HepG2 (cell line): Measurements from ENCODE around the gene ASF1B. TPM values are rescaled to one million over a fixed set of nuclear protein-coding genes. Genes with fewer than 3 reads are reported as not detected.
A peak's percentile ranks its signal among the peaks of the same experiment; 100 is the strongest.

Source experiments
- ASH2L ChIP-seq: fragments of 300-600, 200-600 bp; sonication (generic); IDR thresholded peaks from 2 replicates; pipeline ENCODE4 v1.7.0; 2017; ENCODE audit warnings: low read depth, mild to moderate bottlenecking, moderate library complexity, mixed read lengths, low read length; ENCODE audit not compliant: insufficient read length
- FLYWCH1 ChIP-seq: sonication (generic); formaldehyde crosslinking; IDR thresholded peaks from 2 replicates; pipeline ENCODE4 v1.8.1; 2023; ENCODE audit warnings: mild to moderate bottlenecking, missing genetic modification reagents
- HOXA3 ChIP-seq: sonication (generic); formaldehyde crosslinking; IDR thresholded peaks from 2 replicates; pipeline ENCODE4 v1.5.0; 2020; ENCODE audit warnings: missing genetic modification reagents
- MIER3 ChIP-seq: IDR thresholded peaks from 2 replicates; pipeline ENCODE4 v1.6.1; 2016; ENCODE audit warnings: missing compliant biosample characterization, borderline replicate concordance
- PCBP2 ChIP-seq: fragments of 200-400 bp; formaldehyde crosslinking; optimal IDR thresholded peaks from 2 replicates; pipeline ENCODE3; 2018; ENCODE audit warnings: low read length, low read depth; ENCODE audit not compliant: poor library complexity, severe bottlenecking
- SKI ChIP-seq: fragments of 450-650 bp; IDR thresholded peaks from one replicate; pipeline ENCODE4 v1.6.1; 2018; ENCODE audit warnings: mild to moderate bottlenecking; ENCODE audit not compliant: partially characterized antibody
- SNAPC2 ChIP-seq: sonication (generic); formaldehyde crosslinking; IDR thresholded peaks from 2 replicates; pipeline ENCODE4 v1.8.1; 2022; ENCODE audit warnings: mild to moderate bottlenecking, missing genetic modification reagents
- YEATS2 ChIP-seq: sonication (generic); formaldehyde crosslinking; IDR thresholded peaks from 2 replicates; pipeline ENCODE4 v1.4.0; 2020; ENCODE audit warnings: missing genetic modification reagents, borderline replicate concordance
- ZBTB34 ChIP-seq: sonication (generic); formaldehyde crosslinking; IDR thresholded peaks from 2 replicates; pipeline ENCODE4 v1.8.0; 2022; ENCODE audit warnings: mild to moderate bottlenecking, missing genetic modification reagents
- ZBTB38 ChIP-seq: sonication (generic); formaldehyde crosslinking; IDR thresholded peaks from 2 replicates; pipeline ENCODE4 v1.5.1; 2020; ENCODE audit warnings: mild to moderate bottlenecking, missing genetic modification reagents
- ZNF205 ChIP-seq: IDR thresholded peaks from 2 replicates; pipeline ENCODE4 v1.6.1; 2018; ENCODE audit warnings: missing biosample characterization, missing genetic modification reagents
- ZNF639 ChIP-seq: conservative IDR thresholded peaks from 2 replicates; pipeline ENCODE4 v1.6.1; 2018; ENCODE audit warnings: missing genetic modification reagents
- ZNF670 ChIP-seq: sonication (generic); formaldehyde crosslinking; IDR thresholded peaks from 2 replicates; pipeline ENCODE4 v1.8.0; 2022; ENCODE audit warnings: mild to moderate bottlenecking, missing genetic modification reagents, borderline replicate concordance
- polyA plus RNA-seq, 8 experiments: library from polyadenylated mRNA; depleted of rRNA in 3 of 8; stranded (reverse) in 7 of 8; unstranded in 1 of 8; fragments of >200 nt; fragmentation: Illumina TruSeq in 4 of 8; extraction: Trizol in 4 of 8; gene quantifications; 2 replicates each; pipeline versions ENCODE4 v1.2.1 to v1.2.3, GENCODE V29; 2011 to 2016; ENCODE audit warnings: low read depth in 4 of 8, missing spikeins in 1 of 8, mixed read lengths in 1 of 8; ENCODE audit not compliant: insufficient read depth in 1 of 8
- total RNA-seq, 5 experiments: library from RNA; depleted of rRNA; stranded (reverse); fragments of >200 nt; fragmentation: Illumina TruSeq; extraction: Trizol; gene quantifications; 2 replicates each; pipeline ENCODE4 v1.2.3, GENCODE V29; 2016; ENCODE audit warnings: low read depth in 1 of 5
- TF ChIP-seq, protein P1 (sequence below): sonication (generic); formaldehyde crosslinking; IDR thresholded peaks from 2 replicates; pipeline ENCODE4 v1.4.0; 2020; ENCODE audit warnings: missing genetic modification reagents
- TF ChIP-seq, protein P2 (sequence below): sonication (generic); formaldehyde crosslinking; IDR thresholded peaks from 2 replicates; pipeline ENCODE4 v1.4.0; 2020; ENCODE audit warnings: missing genetic modification reagents
- TF ChIP-seq, protein P3 (sequence below): IDR thresholded peaks from 2 replicates; pipeline ENCODE4 v1.6.1; 2016; ENCODE audit warnings: low read depth, control low read depth
- TF ChIP-seq, protein P4 (sequence below): sonication (generic); formaldehyde crosslinking; IDR thresholded peaks from 2 replicates; pipeline ENCODE4 v1.4.0; 2020; ENCODE audit warnings: missing genetic modification reagents

ASF1B gene
- total and polyA plus RNA-seq, 2 of the 13 experiments (the other 11 are each of a cell fraction or from before 2014, with no cell fraction given) = 18.2 to 24.8 TPM

- TF ChIP-seq MIER3 (no peak), ZNF670 (CRISPR knock-in tag) (no peak), PCBP2 (no peak), ZBTB34 (CRISPR knock-in tag) (no peak), ZNF205 (no peak), ZBTB38 (CRISPR knock-in tag) (no peak), FLYWCH1 (CRISPR knock-in tag) (no peak), SNAPC2 (no peak), ASH2L (no peak), HOXA3 (no peak; the same call in 1 of the 2 replicates), SKI (peak; percentile 87), ZNF639 (CRISPR knock-in tag) (no peak; the same call in 1 of the 2 replicates), YEATS2 (no peak)
- TF ChIP-seq, protein P1, sequence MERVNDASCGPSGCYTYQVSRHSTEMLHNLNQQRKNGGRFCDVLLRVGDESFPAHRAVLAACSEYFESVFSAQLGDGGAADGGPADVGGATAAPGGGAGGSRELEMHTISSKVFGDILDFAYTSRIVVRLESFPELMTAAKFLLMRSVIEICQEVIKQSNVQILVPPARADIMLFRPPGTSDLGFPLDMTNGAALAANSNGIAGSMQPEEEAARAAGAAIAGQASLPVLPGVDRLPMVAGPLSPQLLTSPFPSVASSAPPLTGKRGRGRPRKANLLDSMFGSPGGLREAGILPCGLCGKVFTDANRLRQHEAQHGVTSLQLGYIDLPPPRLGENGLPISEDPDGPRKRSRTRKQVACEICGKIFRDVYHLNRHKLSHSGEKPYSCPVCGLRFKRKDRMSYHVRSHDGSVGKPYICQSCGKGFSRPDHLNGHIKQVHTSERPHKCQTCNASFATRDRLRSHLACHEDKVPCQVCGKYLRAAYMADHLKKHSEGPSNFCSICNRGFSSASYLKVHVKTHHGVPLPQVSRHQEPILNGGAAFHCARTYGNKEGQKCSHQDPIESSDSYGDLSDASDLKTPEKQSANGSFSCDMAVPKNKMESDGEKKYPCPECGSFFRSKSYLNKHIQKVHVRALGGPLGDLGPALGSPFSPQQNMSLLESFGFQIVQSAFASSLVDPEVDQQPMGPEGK (CRISPR knock-in tag) = 0 out of 2 replicates have a peak, but pooled peaks have one; percentile 45
- TF ChIP-seq, protein P2, sequence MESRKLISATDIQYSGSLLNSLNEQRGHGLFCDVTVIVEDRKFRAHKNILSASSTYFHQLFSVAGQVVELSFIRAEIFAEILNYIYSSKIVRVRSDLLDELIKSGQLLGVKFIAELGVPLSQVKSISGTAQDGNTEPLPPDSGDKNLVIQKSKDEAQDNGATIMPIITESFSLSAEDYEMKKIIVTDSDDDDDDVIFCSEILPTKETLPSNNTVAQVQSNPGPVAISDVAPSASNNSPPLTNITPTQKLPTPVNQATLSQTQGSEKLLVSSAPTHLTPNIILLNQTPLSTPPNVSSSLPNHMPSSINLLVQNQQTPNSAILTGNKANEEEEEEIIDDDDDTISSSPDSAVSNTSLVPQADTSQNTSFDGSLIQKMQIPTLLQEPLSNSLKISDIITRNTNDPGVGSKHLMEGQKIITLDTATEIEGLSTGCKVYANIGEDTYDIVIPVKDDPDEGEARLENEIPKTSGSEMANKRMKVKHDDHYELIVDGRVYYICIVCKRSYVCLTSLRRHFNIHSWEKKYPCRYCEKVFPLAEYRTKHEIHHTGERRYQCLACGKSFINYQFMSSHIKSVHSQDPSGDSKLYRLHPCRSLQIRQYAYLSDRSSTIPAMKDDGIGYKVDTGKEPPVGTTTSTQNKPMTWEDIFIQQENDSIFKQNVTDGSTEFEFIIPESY = no peak
- TF ChIP-seq, protein P3, sequence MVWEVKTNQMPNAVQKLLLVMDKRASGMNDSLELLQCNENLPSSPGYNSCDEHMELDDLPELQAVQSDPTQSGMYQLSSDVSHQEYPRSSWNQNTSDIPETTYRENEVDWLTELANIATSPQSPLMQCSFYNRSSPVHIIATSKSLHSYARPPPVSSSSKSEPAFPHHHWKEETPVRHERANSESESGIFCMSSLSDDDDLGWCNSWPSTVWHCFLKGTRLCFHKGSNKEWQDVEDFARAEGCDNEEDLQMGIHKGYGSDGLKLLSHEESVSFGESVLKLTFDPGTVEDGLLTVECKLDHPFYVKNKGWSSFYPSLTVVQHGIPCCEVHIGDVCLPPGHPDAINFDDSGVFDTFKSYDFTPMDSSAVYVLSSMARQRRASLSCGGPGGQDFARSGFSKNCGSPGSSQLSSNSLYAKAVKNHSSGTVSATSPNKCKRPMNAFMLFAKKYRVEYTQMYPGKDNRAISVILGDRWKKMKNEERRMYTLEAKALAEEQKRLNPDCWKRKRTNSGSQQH (CRISPR knock-in tag) = no peak
- TF ChIP-seq, protein P4, sequence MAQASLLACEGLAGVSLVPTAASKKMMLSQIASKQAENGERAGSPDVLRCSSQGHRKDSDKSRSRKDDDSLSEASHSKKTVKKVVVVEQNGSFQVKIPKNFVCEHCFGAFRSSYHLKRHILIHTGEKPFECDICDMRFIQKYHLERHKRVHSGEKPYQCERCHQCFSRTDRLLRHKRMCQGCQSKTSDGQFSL = no peak
Measured at GRCh38 chr19:14089662-14090508, 46.5 kb downstream of the ASF1B start (continued).
